Endothelial cell of umbilical vein (primary cell): ENCODE measurements around the gene AGPAT2. TPM values are rescaled to one million over a fixed set of nuclear protein-coding genes. Genes with fewer than 3 reads are reported as not detected.
A peak's percentile ranks its signal among the peaks of the same experiment; 100 is the strongest.

Experiments
- BruUV-seq: library from RNA; stranded (reverse); fragments of 400-500 nt; replicated peaks from 2 replicates; lab custom pipeline; 2021; lab: Mats Ljungman, UMichigan
- CTCF ChIA-PET: fragments of 300-600, 350-600 bp; sonication (Branson Sonifier 250); formaldehyde crosslinking; loops from one replicate; lab custom pipeline; 2021; ENCODE audit warnings: antibody characterized with exemption, inconsistent platforms; lab: Charles Lee
- POLR2A ChIA-PET: fragments of 300-600, 350-600 bp; sonication (Branson Sonifier 250); formaldehyde crosslinking; loops from one replicate; lab custom pipeline; 2021; ENCODE audit warnings: antibody characterized with exemption, inconsistent platforms; lab: Charles Lee
- DNase-seq: peaks from one replicate; pipeline ENCODE4 v3.0.0-alpha.2; 2011; ENCODE audit warnings: low read depth, low spot score
- FAIRE-seq: peaks from 2 replicates; lab custom pipeline; 2011; peaks lifted over from hg19 to GRCh38; lab: Jason Lieb, UNC
- H2AFZ ChIP-seq: 2 replicates; pipeline ENCODE4 v1.6.0; 2012; ENCODE audit warnings: low read depth, low read length, control low read depth, inconsistent platforms
- H3K27ac ChIP-seq: 2 replicates; pipeline ENCODE4 v1.5.1; 2011; ENCODE audit warnings: low read depth, mild to moderate bottlenecking, control low read depth, low read length, moderate library complexity; ENCODE audit not compliant: insufficient read depth
- H3K27me3 ChIP-seq, 2 experiments: 2 replicates each; pipeline versions ENCODE4 v1.6.0 to v1.6.1; 2011; ENCODE audit warnings: low read length in 2 of 2, mixed read lengths in 1 of 2; ENCODE audit not compliant: control insufficient read depth in 2 of 2, insufficient read depth in 2 of 2
- H3K36me3 ChIP-seq, 2 experiments: 2 replicates in 1 of 2; 3 replicates in 1 of 2; pipeline ENCODE4 v1.5.1; 2011; ENCODE audit warnings: low read length in 2 of 2, mild to moderate bottlenecking in 1 of 2, moderate library complexity in 1 of 2; ENCODE audit not compliant: control insufficient read depth in 2 of 2, insufficient read depth in 2 of 2; ENCODE audit errors: extremely low read depth in 1 of 2
- H3K4me1 ChIP-seq: 3 replicates; pipeline ENCODE4 v1.5.1; 2011; ENCODE audit warnings: mild to moderate bottlenecking, low read length; ENCODE audit not compliant: control insufficient read depth, insufficient read depth; ENCODE audit errors: extremely low read depth
- H3K4me2 ChIP-seq: 2 replicates; pipeline ENCODE4 v1.6.1; 2011; ENCODE audit warnings: low read length, control low read depth, mixed read lengths; ENCODE audit not compliant: insufficient read depth
- H3K4me3 ChIP-seq, 3 experiments: fragments of 200-600 bp in 1 of 3; sonication (generic), shearing (Covaris generic) in 1 of 3; replicated peaks in 1 of 3; 2 replicates each; pipeline ENCODE4 v1.5.1; 2011 to 2016; ENCODE audit warnings: control low read depth in 3 of 3, low read length in 3 of 3, mild to moderate bottlenecking in 2 of 3, inconsistent platforms in 1 of 3, low read depth in 1 of 3, moderate library complexity in 1 of 3; ENCODE audit not compliant: insufficient read depth in 1 of 3
- H3K79me2 ChIP-seq: 2 replicates; pipeline ENCODE4 v1.6.0; 2012; ENCODE audit warnings: low read length, inconsistent platforms; ENCODE audit not compliant: control insufficient read depth, insufficient read depth
- H3K9ac ChIP-seq: replicated peaks from 2 replicates; pipeline ENCODE3; 2011; ENCODE audit warnings: low read length, control low read depth; ENCODE audit not compliant: insufficient read depth; ENCODE audit errors: extremely low read depth
- H3K9me1 ChIP-seq: replicated peaks from 3 replicates; pipeline ENCODE4 v1.6.0; 2011; ENCODE audit warnings: mild to moderate bottlenecking, low read length; ENCODE audit not compliant: control insufficient read depth, insufficient read depth; ENCODE audit errors: extremely low read depth
- H3K9me3 ChIP-seq: replicated peaks from 2 replicates; pipeline ENCODE4 v1.5.1; 2012; ENCODE audit warnings: low read length, inconsistent platforms; ENCODE audit not compliant: control insufficient read depth, insufficient read depth
- H4K20me1 ChIP-seq: replicated peaks from 2 replicates; pipeline ENCODE3; 2011; ENCODE audit warnings: mild to moderate bottlenecking, low read length; ENCODE audit not compliant: control insufficient read depth, insufficient read depth; ENCODE audit errors: extremely low read depth
- POLR2A ChIP-seq: IDR thresholded peaks from 2 replicates; pipeline ENCODE4 v1.6.1; 2012; ENCODE audit warnings: low read depth, mild to moderate bottlenecking, control low read depth, low read length
- dilution Hi-C: fragments of 300-500 bp; cut with MboI; formaldehyde crosslinking; loops from one replicate; pipeline ENCODE4 v1.15.0; 2019; ENCODE audit warnings: low sequenced_read_pairs; ENCODE audit not compliant: extremely low pct_ligation_motif_present
- intact Hi-C: fragments of 100-400 bp; cut with micrococcal nuclease; formaldehyde crosslinking; loops from one replicate; pipeline ENCODE4 v1.10.0; 2022
- polyA plus RNA-seq, 4 experiments: library from polyadenylated mRNA; depleted of rRNA in 3 of 4; stranded (reverse) in 3 of 4; unstranded in 1 of 4; fragments of >200 nt; gene quantifications; 2 replicates each; pipeline versions ENCODE4 v1.2.1 to v1.2.3, GENCODE V29; 2011 to 2012; ENCODE audit warnings: missing spikeins in 1 of 4
- total RNA-seq: library from RNA; stranded (reverse); gene quantifications from 2 replicates; pipeline ENCODE4 v1.2.3, GENCODE V29; 2021
- TF ChIP-seq, protein P1 (sequence below), 2 donors: IDR thresholded peaks; 1 replicate in 1 of 2; 2 replicates in 1 of 2; pipeline ENCODE4 v1.5.1; 2011; ENCODE audit warnings: low read length in 2 of 2, mild to moderate bottlenecking in 2 of 2, moderate library complexity in 2 of 2, control low read depth in 1 of 2, inconsistent platforms in 1 of 2, low read depth in 1 of 2; ENCODE audit not compliant: insufficient read depth in 1 of 2; ENCODE audit errors: extremely low read depth in 1 of 2
- TF ChIP-seq, protein P2 (sequence below): IDR thresholded peaks from 2 replicates; pipeline ENCODE4 v1.6.1; 2011; ENCODE audit not compliant: insufficient read depth, insufficient read length

Gene AGPAT2
- total and polyA plus RNA-seq, 2 donors (not counting 3 experiments of a cell fraction or from before 2014, with no cell fraction given) = 45.5 to 55.3 TPM

DNA sequence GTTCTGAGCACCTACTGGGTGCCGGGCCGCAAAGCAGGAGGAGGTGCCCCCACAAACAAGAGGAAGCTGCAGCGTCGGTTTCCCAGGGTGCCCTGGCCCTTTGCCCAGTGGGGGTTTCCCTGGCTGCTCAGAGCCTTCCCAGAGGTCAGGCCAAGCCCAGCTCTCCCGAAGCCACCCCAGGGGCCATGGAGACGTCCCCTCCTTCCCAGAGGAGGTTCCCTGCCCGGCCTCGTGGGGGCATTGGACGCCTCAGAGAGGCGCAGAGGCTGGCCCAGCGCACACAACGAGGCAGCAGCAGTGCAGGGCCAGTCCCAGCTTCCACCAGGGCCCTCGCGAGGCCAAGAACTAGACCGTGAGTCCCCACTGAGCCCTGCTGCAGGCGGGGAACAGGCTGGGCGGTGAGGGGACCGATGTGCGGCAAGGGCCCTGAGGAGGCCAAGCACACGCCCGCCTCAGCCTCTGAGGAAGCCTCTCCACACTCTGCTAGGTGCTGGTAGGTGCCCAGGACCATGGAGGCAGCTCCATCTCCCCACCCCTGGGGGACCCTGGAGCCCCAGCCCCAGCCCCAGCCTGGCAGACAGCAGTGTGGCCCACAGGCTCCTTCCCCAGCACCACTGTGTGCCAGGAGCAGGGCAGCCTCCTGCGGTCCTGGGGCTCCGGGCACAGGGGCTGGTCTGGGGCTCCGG is 32.1 kb upstream of the AGPAT2 start:
- ChIA-PET POLR2A (interaction anchor here (0.6 to 3.6 kb wide), 2 partner anchors 9 to 56 kb away, joined by 3 to 20 read pairs; no protein-coding TSS in a partner anchor), CTCF (interaction anchor here (1.1 to 2.6 kb wide), 3 partner anchors 8 to 11 kb away, joined by 3 to 21 read pairs (median 4); no protein-coding TSS in a partner anchor)
- TF ChIP-seq, protein P1, sequence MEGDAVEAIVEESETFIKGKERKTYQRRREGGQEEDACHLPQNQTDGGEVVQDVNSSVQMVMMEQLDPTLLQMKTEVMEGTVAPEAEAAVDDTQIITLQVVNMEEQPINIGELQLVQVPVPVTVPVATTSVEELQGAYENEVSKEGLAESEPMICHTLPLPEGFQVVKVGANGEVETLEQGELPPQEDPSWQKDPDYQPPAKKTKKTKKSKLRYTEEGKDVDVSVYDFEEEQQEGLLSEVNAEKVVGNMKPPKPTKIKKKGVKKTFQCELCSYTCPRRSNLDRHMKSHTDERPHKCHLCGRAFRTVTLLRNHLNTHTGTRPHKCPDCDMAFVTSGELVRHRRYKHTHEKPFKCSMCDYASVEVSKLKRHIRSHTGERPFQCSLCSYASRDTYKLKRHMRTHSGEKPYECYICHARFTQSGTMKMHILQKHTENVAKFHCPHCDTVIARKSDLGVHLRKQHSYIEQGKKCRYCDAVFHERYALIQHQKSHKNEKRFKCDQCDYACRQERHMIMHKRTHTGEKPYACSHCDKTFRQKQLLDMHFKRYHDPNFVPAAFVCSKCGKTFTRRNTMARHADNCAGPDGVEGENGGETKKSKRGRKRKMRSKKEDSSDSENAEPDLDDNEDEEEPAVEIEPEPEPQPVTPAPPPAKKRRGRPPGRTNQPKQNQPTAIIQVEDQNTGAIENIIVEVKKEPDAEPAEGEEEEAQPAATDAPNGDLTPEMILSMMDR (IDR thresholded peaks at IDR 0.05; ENCODE audit: extremely low read depth in 1 of 2, insufficient read depth in 1 of 2, low read depth in 1 of 2, low read length in 2 of 2) = peak; percentile 8 to 20
- TF ChIP-seq, protein P2, sequence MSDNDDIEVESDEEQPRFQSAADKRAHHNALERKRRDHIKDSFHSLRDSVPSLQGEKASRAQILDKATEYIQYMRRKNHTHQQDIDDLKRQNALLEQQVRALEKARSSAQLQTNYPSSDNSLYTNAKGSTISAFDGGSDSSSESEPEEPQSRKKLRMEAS = no peak
- no peak for TF ChIP-seq POLR2A
- Histone ChIP-seq H3K79me2 (peaks cover 68% of the 10 kb centered on the region), H3K27me3 (no peaks in the 10 kb centered on the region), H3K4me1 (peaks cover 64% of the 10 kb centered on the region), H3K9me3 (no peaks in the 10 kb centered on the region), H3K9me1 (no peaks in the 10 kb centered on the region), H2AFZ (no peak overlapping the region), H3K36me3 (peaks cover 12 to 30% of the 10 kb centered on the region in 2 experiments), H3K27ac (peak overlapping the region; percentile 37), H3K4me2 (no peak overlapping the region), H3K9ac (no peak overlapping the region), H3K4me3 (no peak overlapping the region), H4K20me1 (no peaks in the 10 kb centered on the region)
- intact Hi-C loops = no loop called here
- peak; percentile 56 for FAIRE-seq
- dilution Hi-C loops = no loop called here
- DNase-seq = peak; percentile 56
- no TSS peak for BruUV-seq
